ENCODE results near the gene PHKG2. TPM values are rescaled to one million over a fixed set of nuclear protein-coding genes. Genes with fewer than 3 reads are reported as not detected.

PHKG2 gene
- total and polyA plus RNA-seq, 3 donors from 2014 or later: 78.4 to 312 (median 129) TPM

DNA sequence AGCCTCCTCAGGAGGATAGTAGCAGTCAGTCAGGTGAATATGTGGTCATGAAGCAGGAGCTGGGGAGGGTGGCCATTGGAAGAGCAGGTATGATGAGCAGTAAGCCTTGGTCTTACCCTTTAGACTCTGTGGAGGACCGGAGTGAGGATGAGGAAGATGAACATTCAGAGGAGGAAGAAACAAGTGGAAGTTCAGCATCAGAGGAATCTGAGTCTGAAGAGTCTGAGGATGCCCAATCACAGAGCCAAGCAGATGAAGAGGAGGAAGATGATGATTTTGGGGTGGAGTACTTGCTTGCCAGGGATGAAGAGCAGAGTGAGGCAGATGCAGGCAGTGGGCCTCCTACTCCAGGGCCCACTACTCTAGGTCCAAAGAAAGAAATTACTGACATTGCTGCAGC is 36.5 kb upstream of the PHKG2 start:
- no peaks in the 10 kb centered on the region for H3K27me3 ChIP-seq
- no peak overlapping the region for H3K27ac ChIP-seq
- WGBS, 2 donors: 92 to 94% methylated on average over 1 of the region's 1 CpG
- H3K9me3 ChIP-seq: no peaks in the 10 kb centered on the region
- H3K4me1 ChIP-seq: no peaks in the 10 kb centered on the region
- no peak overlapping the region for H3K4me3 ChIP-seq
- H3K36me3 ChIP-seq (ENCODE audit: low read depth, missing control alignments): no peaks in the 10 kb centered on the region
- intact Hi-C loops (cut with DNase I; ENCODE audit: low total_unique reads): no loop called here
- TF ChIP-seq, protein P1, sequence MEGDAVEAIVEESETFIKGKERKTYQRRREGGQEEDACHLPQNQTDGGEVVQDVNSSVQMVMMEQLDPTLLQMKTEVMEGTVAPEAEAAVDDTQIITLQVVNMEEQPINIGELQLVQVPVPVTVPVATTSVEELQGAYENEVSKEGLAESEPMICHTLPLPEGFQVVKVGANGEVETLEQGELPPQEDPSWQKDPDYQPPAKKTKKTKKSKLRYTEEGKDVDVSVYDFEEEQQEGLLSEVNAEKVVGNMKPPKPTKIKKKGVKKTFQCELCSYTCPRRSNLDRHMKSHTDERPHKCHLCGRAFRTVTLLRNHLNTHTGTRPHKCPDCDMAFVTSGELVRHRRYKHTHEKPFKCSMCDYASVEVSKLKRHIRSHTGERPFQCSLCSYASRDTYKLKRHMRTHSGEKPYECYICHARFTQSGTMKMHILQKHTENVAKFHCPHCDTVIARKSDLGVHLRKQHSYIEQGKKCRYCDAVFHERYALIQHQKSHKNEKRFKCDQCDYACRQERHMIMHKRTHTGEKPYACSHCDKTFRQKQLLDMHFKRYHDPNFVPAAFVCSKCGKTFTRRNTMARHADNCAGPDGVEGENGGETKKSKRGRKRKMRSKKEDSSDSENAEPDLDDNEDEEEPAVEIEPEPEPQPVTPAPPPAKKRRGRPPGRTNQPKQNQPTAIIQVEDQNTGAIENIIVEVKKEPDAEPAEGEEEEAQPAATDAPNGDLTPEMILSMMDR (IDR thresholded peaks at IDR 0.05): no peak
- no peak for TF ChIP-seq POLR2A (IDR thresholded peaks at IDR 0.05)
- no peak for DNase-seq

DNA sequence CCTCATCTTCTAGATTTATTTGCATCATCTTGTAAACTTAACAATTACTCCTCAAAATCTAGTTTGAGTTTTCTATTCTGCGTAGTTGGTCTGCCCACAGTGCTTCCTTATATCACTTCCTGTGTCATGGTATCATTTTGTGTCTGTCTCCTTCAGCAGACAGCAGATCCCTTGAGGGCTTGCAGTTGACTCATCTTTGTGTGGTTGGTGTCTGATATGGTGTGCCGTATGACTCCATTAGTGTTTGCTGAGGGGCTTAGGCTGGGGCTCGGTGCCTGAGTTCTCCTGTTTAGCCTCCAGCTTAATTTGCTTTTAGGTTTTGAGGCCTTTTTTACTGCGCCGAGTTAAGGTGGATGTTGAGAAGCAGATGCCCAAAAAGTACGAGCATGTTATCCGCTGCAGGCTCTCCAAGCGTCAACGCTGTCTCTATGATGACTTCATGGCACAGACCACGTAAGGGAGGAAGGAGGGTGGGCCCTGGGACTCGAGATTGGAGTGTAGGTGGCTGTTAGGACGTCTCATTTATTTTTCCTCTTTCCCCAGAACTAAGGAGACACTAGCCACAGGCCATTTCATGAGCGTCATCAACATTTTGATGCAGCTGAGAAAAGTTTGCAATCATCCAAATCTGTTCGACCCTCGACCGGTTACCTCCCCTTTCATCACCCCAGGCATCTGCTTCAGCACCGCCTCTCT is 32.3 kb upstream of the PHKG2 start:
- DNase-seq: no peak
- peak overlapping the region; percentile 4 to 65 for H3K27ac ChIP-seq
- H3K9me3 ChIP-seq: no peaks in the 10 kb centered on the region
- no peaks in the 10 kb centered on the region for H3K36me3 ChIP-seq (ENCODE audit: low read depth, missing control alignments)
- no peak for TF ChIP-seq POLR2A (IDR thresholded peaks at IDR 0.05)
- TF ChIP-seq, protein P1 (IDR thresholded peaks at IDR 0.05): no peak
- H3K27me3 ChIP-seq: no peaks in the 10 kb centered on the region
- no peaks in the 10 kb centered on the region for H3K4me1 ChIP-seq
- 81 to 86% methylated on average over 17 of the region's 17 CpGs for WGBS, 2 donors
- no peak overlapping the region for H3K4me3 ChIP-seq
- intact Hi-C loops (cut with DNase I; ENCODE audit: low total_unique reads): no loop called here

DNA sequence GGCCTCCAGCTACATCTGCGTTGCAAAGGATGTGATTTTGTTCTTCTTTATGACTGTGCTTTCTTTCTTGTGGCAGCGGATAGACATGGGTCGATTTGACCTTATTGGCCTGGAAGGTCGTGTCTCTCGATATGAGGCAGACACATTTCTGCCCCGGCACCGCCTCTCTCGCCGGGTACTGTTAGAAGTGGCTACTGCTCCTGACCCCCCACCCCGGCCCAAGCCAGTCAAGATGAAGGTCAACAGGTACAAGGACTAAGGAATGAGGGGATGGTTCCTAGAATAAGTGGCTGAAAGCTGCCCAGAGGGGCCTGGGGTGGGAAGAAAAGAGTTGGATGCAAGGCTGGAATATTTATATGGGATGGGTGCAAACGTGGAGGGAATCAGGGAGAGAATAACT is 28.1 kb upstream of the PHKG2 start:
- no peak for DNase-seq
- no peak overlapping the region for H3K27ac ChIP-seq
- 87 to 90% methylated on average over 7 to 11 of the region's 11 CpGs for WGBS, 2 donors
- H3K36me3 ChIP-seq (ENCODE audit: low read depth, missing control alignments): no peaks in the 10 kb centered on the region
- H3K4me3 ChIP-seq: no peak overlapping the region
- H3K27me3 ChIP-seq: no peaks in the 10 kb centered on the region
- no peaks in the 10 kb centered on the region for H3K9me3 ChIP-seq
- intact Hi-C loops (cut with DNase I; ENCODE audit: low total_unique reads): no loop called here
- H3K4me1 ChIP-seq: peaks cover 2% of the 10 kb centered on the region
- TF ChIP-seq, protein P1 (IDR thresholded peaks at IDR 0.05): no peak
- TF ChIP-seq POLR2A (IDR thresholded peaks at IDR 0.05): no peak

GRCh38 chr16:30720694-30721093 is 27.5 kb upstream of the PHKG2 start:
- no peak for DNase-seq
- intact Hi-C loops (cut with DNase I; ENCODE audit: low total_unique reads): no loop called here
- no peaks in the 10 kb centered on the region for H3K27me3 ChIP-seq
- TF ChIP-seq, protein P1 (IDR thresholded peaks at IDR 0.05): no peak
- TF ChIP-seq POLR2A (IDR thresholded peaks at IDR 0.05): no peak
- no peaks in the 10 kb centered on the region for H3K9me3 ChIP-seq
- H3K4me3 ChIP-seq: no peak overlapping the region
- no peaks in the 10 kb centered on the region for H3K36me3 ChIP-seq (ENCODE audit: low read depth, missing control alignments)
- H3K4me1 ChIP-seq: peaks cover 2% of the 10 kb centered on the region
- no peak overlapping the region for H3K27ac ChIP-seq
- WGBS, 2 donors: 78 to 88% methylated on average over 7 to 9 of the region's 9 CpGs

DNA sequence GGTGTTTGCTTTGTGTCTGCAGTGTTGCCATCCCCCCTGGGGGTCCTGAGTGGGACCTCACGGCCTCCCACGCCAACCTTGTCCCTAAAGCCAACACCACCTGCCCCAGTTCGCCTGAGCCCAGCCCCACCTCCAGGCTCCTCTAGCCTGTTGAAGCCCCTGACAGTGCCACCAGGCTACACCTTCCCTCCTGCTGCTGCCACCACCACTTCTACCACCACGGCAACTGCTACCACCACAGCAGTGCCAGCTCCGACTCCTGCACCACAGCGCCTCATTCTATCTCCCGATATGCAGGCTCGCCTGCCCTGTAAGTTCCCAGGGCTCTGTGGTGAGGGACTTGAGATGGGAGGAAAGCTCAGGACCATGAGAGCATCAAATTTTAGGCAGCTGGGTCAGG is 27.1 kb upstream of the PHKG2 start:
- Histone ChIP-seq H3K27me3 (no peaks in the 10 kb centered on the region), H3K4me3 (no peak overlapping the region), H3K9me3 (no peaks in the 10 kb centered on the region), H3K4me1 (peaks cover 2% of the 10 kb centered on the region), H3K27ac (no peak overlapping the region), H3K36me3 (ENCODE audit: low read depth, missing control alignments) (no peaks in the 10 kb centered on the region)
- TF ChIP-seq, protein P1 (IDR thresholded peaks at IDR 0.05): no peak
- TF ChIP-seq POLR2A (IDR thresholded peaks at IDR 0.05): no peak
- intact Hi-C loops (cut with DNase I; ENCODE audit: low total_unique reads): no loop called here
- 96 to 97% methylated on average over 8 of the region's 8 CpGs for WGBS, 2 donors
- DNase-seq: no peak
